ENCODE data around the gene DSTYK.

DNA sequence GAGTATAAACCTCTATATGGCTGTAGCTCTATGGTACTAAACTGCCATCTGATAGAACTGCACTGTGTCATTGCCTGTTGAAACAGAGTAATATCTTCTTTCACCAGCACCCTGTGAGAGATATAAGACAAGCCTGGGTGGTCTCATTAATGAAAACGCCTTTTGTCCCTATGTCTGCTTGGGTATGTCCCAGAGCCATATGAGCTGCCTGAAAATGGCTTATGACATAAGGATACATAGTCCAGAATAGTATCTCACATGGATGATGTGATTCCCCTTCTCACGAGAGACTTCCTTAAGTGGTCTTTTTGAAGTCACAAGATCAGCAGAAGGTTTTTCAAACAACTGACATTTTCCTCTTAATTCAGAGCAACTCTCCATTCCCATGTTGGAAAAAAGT is 8.9 kb upstream of the DSTYK start:
- TF ChIP-seq CTCF (IDR thresholded peaks at IDR 0.05) (no peak), POLR2A (IDR thresholded peaks at IDR 0.05) (no peak)

Data from thyroid gland (tissue), 4 donors.